Upper lobe of left lung (tissue), 4 donors: ENCODE measurements around the gene KIAA0586.

ENCODE experiments used
- CTCF ChIP-seq, 6 experiments: fragments of 450-650 bp in 4 of 6; fragments of 200-600 bp in 2 of 6; sonication (generic) in 2 of 6; IDR thresholded peaks; one replicate each; pipeline ENCODE4 v1.5.1; 2016 to 2019; ENCODE audit warnings: antibody characterized with exemption in 6 of 6
- POLR2A ChIP-seq, 4 donors: fragments of 450-650 bp; IDR thresholded peaks; one replicate each; pipeline ENCODE4 v1.5.1; 2016 to 2017; ENCODE audit warnings: antibody characterized with exemption in 4 of 4, mild to moderate bottlenecking in 2 of 4
- POLR2AphosphoS5 ChIP-seq, 2 donors: sonication (generic); formaldehyde crosslinking; IDR thresholded peaks; one replicate each; pipeline ENCODE4 v1.5.1; 2017; ENCODE audit warnings: antibody characterized with exemption in 2 of 2

DNA sequence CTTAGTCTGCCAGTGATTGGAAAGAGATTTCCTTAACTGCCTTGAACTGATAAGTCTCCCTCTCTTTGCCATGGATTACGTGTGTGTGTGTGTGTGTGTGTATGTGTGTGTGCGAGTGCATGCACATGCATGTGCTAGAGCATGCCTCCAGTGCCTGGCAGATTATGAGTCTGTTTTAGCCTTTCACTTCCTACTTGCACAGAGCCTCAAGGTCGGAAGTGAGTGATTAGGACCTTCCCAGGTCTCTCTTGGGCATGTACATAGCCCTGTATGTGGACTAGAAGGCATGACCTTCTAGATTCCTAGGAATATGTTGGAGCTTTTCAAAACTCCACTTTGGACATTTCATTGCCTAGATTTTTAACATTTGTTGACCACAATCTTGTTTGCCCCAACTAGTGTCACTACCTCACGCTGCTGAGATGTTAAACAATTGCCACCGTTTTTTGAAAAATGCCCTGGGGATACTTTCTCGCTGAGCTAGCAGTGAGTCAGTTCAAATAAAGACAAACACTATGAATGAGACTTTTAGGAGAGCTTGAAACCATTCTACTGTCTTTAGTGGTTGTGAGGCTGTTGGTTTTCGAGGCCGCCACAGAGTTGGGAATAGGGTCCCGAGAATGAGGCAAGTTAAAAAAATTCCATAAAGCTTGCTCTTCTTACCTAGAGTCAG lies 28.2 kb downstream of the KIAA0586 start:
- TF ChIP-seq CTCF (IDR thresholded peaks at IDR 0.05) (no peak), POLR2AphosphoS5 (IDR thresholded peaks at IDR 0.05) (no peak), POLR2A (IDR thresholded peaks at IDR 0.05) (no peak)
